SKM-1 (cell line): ENCODE results near the gene RETREG2.

Experiments used
- DNase-seq: peaks from one replicate; lab custom pipeline; 2025; ENCODE audit not compliant: unreplicated experiment; lab: John Stamatoyannopoulos, UW

RETREG2 gene

DNA sequence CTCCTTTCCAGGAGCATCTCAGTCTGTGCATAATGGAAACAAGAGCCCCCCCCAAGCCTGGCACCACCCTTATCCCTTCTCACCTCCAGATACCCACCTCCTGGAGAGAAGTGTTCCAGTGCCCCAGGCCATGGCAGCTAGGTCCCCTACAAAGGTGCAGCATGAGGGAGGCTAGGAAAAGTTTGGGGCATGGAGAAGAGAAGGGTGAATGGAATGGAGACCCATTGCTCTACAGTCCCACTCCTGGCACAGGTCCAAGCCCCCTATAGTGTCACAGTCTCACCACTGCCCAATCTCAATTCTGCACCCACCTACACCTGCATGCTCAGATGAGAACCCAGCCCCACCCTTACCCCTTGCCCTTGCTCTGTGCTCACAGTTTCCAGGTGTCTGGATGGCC, 9.1 kb upstream of the RETREG2 start:
- DNase-seq, result no peak

DNA sequence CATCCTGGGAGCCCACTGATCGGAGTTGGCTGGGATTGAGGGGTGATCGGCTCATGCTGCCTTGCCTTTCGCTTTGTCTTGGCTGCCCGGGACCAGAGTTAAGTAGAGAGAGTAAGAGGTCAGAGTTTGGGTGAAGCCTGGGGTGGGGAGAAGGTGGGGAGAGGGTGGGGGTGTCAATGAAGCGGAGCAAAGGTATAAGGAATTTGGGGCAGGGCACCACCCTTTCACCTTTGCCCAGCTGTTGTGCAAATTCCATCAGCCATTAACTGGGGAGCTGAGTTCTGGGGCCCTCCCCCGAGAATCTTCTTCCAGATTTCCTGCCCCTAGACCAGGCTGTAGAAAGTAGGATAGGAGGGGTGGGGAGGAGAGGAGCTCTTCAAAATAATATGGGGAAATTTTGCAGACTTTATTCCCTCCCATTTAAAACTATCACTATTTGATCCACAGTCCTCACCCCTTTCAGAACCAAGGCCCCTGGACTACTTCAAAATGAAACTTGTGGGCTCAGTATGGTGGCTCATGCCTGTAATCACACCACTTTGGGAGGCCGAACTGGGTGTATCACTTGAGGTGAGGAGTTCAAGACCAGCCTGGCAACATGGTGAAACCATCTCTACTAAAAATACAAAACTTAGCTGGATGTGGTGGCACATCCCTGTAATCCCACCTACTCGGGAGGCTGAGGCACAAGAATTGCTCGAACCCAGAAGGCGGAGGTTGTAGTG, 8.0 kb upstream of the RETREG2 start, which contains the start of gene SLC23A3:
SLC23A3 (minus strand) TSS at position 100 of the 725 bp plus-strand sequence; CDS start at position 55, 45 bp downstream.
- DNase-seq, result no peak

DNA sequence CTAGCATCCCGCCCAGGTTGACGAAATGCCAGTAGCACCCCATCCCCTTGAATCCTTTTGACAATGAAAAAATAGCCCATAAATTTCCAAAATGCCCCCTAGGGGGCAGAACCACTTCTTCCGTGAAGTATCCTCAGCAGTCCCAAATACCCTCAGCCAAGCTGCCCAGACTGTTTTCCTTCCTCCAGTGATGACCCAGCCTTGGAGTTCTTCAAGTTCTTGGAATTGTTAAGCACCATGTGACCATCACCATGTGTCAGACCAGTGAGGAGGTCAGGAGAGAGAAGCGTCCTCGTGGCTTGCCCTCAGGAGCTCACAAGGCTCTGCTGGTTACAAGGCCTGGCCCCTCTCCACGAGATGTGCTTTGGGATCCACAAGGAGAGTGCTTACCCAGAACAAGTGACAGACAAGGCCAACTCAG, 6.8 kb upstream of the RETREG2 start:
- peak; percentile 30 for DNase-seq

DNA sequence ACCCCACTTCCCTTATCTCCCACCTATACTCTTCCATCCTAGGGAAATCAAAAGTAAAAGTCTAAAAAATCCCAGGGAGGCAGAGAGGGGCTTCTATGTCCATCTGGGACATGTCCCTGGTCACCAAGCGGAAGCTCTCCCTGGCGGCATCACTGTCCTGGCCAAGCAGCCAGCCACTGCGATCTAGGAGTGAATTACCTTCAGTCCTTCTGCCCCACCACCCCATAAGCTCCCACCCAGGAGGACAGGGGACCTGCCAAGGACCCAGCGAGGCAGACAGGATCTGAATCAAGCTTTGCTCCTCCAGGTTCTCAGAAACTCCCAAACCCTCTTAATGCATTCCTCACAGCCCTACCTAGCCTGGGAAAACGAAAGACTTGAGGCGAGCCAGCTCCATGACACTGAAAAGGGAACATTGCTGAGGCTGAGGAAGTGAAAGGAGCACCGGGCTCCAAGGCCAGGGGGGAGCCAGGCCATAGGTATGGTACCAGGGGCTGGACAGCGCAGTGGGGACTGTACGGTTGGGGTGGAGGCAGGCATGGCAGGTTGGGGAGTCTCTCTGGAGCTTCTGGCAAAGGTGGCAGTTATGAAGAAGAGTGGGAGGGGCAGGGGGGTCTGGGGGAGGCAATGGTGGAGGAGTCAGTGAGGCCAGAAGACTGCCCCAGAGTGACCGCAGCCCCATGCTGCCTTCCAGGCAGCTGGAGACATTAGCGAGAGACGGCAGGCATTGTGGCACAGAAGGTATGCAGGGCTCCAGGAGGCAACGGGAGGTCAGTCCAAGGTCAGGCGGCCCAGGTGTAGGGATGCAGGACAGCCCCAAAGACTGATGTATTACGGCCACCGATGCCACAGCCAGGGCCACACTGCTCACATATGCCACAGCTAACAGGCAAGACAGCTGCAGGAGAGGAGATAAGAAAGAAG, 5.6 kb upstream of the RETREG2 start:
- DNase-seq, result no peak

DNA sequence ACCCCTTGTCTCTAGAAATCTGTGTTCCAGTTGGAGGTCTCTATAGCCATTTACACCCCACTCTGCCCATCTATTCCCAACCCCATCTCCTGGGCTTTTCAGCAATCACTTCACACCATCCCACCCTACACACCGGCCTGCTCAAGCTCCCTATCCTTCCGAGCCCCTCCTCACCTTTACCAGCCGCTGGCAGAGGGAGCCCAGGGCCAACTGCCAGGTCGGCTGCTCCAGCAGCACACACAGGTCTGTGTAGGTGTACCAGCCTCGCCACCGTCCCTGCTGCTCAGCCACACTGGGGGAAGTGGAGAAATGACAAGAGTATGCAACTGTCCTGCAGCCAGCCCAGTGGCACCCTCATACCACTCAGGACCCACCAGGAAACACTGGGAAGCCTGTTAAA, 4.9 kb upstream of the RETREG2 start:
- DNase-seq, result no peak

DNA sequence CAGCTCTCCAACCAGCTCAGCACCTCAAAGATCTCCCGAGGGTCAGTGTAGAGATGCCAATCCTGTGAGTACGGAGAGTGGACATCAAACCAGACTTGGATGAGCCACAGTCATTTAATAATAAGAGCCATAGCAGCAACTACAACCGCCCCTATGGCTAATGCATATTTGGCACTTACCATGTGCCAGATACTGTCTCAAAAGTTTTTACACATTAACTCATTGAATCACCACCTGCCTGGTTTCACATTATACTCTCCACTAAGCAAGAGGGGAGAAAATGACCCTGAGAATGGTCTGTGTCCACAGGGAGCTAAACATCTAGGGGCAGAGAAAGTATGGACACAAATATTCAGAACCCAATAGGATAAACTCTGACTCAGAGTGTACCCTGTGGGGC, 3.9 kb upstream of the RETREG2 start:
- DNase-seq, result no peak

DNA sequence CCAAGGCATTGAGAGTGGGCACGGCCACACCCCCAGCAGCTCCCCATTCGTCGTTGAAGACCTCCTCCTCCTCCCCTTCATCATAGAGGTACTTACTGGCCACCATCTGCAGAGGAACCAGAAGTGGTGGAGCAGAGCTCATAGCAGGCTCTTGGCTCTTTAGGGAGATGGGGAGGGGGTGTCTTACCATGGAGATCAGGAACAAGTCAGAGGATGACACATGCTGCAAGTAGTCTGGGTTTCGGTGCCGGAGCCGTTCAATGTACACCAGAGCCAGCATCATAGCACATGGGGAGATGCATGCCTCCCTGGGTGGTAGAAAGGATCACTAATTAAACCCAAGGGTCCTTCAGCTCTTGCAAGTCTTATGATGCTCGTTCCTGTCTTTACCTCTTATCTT, 3.3 kb upstream of the RETREG2 start:
- DNase-seq, result no peak

DNA sequence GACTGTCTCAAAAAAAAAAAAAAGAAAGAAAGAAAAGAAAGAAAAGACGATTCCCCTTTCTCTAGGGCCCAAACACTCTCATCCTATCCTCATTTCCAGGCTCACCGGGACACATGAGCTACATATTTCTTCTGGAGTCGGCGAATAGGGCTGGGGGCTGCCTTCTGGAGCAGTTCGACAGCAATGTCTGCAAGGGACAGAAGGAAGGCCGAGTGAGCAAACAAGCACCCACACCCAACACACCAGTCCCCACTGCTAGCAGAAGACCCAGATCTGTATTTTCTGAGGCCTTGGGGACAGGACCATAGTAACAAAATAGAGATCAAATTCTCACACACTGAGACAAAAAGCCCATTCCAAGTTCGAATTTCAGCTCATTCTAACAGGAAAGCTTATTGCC, 2.6 kb upstream of the RETREG2 start:
- no peak for DNase-seq

DNA sequence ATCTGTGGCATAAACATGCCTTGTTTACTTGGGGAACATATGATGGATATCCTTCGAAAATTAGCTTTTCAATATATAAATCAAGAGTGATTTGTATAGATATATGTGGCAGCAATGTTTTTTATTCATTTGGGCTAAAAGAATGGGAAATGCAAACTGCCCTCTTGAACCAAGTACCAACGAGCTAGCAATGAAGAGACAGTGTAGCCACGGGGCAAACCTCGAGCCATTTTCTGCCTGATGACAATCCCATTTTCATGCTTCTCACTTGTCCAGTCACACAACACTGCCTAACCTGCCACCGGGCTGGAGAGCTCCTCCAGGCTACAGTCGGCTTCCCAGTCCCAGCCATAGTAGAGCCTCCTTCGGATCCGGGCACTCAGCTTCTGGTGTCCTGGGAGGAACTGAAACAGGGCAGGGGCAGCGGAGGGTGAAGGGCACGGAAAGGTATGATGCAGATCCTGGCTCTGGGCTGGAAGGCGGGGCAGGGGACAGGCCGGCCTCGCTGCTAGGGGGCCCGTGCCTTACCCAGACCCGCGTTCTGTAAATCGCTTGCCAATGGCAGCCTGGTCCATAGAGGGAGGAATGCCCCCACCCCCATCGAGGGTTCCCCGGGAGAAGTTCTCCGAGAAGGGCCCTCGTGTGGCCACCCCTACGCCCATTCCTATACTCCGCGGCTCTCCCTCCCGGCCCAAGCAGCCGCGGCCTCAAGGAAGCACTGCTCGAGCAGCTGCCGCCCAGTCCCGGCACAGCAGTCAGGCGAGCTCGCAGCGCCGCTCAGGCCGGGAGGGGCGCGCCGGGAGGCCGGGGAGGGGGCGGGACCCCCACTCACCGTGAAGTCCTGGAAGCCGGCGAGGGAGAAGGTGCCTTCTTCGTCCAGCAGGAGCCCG, 1.9 kb upstream of the RETREG2 start:
- no peak for DNase-seq

DNA sequence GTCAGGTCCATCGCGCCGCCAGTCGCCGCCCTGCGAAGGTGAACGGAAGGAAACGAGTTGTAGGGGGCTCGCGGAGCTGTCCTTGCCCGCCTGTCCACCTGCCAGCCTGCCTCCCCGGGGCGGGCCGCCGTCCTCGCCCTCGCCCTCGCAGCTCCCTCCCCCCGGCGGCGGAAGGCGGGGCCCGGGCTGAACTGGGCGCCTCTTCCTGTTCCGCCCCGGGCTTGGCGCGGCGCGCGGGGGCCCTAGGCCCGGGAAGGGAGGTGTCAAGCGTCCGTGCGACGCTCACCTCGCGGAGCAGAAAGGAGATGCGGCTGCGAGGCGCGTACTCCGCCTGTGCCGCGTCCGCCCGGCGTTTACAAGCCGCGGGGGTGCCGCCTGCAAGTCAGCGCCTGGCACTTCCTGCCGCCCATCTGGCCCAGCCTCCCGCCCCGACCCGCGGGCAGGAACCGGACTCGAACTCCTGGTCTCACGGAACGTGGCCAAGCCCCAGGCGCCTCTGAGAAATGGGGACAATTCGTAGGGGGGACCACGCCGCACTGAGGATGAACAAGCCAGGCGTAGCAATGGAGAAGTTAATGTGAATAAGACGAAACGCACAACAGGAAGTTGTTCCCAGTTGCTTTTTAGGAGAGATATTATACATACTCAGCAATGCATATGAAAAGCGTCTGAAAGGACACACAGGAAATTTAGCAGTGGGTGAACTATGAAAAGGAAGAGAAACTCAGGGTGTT, 1.1 kb upstream of the RETREG2 start, which contains the start of gene CNPPD1:
CNPPD1 (minus strand) TSS at position 108 of the 734 bp plus-strand sequence; CDS start at position 11, 97 bp downstream.
- peak; percentile 58 for DNase-seq

DNA sequence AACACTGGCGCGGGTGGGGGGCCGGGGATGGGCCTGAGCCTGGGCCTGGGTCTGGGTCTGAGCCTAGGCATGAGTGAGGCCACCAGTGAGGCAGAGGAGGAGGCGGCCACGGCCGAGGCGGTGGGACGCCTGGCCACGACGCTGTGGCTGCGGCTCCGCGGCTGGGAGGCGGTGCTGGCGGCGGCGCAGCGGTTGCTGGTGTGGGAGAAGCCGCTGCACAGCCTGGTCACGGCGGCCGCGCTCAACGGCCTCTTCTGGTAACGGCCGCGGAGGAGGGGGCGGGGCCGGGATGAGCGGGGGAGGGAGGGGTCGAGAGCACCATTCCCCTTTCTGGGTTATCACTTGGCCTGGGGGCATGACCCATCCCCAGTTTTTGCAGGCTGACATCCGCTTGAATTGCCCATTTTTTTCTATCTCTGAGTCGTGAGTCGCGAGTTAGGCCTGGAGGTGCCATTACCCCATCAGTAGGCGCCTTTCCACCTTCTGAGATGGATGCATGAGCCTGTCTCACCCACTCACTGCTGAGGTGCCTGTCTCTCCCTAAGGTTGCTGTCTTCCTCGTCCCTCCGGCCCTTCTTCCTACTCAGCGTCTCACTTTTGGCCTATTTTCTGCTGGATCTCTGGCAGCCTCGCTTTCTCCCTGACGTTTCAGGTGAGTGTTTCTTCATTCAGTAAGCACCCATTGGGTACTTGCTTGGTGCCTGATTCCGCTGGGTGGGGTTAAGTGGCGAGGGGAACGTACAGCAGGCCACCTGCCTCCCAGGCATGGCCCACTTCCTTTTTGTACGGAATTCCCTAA, 501 bp downstream of the RETREG2 start:
- DNase-seq, result no peak

DNA sequence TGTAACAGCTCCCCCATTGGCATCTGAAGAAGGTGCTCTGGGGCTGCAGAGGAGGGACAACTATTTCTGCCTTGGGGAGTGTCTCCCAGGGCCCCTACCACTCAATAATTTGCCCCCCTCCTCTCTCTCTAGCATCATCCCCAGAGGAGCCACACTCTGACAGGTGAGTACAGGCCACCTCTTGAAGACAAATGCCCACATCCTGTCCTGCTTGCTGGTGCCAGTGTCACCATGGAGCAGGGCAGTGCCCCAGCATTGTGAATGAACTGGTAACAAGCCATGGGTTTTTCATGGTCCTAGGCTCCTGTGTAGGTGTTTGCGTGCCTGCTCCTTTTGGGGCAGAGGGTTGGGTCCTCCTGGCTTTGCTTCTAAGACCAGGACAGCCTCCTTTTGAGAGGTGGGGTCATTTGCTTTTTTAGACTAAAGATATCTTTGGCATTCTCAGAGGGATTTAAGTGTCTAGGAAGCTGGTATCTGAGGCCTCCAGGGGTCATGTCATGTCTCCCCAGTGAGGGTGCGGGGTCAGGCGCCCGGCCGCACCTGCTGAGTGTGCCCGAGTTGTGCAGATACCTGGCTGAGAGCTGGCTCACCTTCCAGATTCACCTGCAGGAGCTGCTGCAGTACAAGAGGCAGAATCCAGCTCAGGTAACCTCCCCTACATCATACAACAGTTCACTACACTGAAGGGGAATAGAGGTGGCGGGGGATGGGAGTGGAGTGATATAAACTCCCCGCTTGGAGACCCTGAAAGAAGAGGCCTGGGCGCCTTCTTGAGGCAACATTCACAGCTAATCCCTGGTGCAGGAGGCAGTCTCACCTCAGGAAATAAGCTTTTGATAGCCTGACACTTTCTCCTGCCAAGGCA, 1.8 kb downstream of the RETREG2 start:
- no peak for DNase-seq

DNA sequence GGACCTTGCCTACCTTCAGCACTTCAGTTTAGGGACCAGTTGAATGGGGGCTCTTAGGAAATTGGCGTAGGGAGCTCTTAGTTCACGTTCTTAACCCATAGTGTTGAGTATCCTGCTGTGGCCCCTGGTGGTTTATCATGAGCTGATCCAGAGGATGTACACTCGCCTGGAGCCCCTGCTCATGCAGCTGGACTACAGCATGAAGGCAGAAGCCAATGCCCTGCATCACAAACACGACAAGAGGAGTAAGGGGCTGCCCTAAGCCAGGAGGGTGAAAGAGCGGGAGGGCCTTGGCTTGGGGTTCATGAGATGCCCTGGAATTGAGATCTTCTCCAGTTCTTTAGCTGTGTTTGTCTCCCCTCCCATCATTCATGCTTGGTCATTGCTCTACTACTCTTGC, 2.9 kb downstream of the RETREG2 start:
- DNase-seq, result no peak

DNA sequence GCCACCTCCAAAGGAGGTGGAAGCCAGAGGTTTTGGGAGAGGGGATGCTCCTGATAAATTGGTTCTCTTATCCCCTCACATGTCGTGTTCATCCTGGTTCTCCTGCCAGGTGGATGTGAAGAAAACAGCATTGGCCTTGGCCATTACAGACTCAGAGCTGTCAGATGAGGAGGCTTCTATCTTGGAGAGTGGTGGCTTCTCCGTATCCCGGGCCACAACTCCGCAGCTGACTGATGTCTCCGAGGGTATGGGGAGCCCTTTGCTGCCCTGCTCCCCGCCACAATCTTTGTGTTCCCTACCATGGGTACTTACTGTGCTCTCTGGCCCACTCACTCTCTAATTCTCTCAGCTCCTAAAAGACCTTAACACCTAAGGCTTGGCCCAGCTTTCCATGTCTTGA, 3.5 kb downstream of the RETREG2 start:
- DNase-seq, result no peak

DNA sequence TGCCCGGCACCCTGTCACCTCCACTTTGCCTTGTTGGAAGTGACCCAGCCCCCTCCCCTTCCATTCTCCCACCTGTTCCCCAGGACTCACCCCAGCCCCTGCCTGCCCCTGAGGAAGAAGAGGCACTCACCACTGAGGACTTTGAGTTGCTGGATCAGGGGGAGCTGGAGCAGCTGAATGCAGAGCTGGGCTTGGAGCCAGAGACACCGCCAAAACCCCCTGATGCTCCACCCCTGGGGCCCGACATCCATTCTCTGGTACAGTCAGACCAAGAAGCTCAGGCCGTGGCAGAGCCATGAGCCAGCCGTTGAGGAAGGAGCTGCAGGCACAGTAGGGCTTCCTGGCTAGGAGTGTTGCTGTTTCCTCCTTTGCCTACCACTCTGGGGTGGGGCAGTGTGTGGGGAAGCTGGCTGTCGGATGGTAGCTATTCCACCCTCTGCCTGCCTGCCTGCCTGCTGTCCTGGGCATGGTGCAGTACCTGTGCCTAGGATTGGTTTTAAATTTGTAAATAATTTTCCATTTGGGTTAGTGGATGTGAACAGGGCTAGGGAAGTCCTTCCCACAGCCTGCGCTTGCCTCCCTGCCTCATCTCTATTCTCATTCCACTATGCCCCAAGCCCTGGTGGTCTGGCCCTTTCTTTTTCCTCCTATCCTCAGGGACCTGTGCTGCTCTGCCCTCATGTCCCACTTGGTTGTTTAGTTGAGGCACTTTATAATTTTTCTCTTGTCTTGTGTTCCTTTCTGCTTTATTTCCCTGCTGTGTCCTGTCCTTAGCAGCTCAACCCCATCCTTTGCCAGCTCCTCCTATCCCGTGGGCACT, 4.5 kb downstream of the RETREG2 start:
- DNase-seq, result no peak

DNA sequence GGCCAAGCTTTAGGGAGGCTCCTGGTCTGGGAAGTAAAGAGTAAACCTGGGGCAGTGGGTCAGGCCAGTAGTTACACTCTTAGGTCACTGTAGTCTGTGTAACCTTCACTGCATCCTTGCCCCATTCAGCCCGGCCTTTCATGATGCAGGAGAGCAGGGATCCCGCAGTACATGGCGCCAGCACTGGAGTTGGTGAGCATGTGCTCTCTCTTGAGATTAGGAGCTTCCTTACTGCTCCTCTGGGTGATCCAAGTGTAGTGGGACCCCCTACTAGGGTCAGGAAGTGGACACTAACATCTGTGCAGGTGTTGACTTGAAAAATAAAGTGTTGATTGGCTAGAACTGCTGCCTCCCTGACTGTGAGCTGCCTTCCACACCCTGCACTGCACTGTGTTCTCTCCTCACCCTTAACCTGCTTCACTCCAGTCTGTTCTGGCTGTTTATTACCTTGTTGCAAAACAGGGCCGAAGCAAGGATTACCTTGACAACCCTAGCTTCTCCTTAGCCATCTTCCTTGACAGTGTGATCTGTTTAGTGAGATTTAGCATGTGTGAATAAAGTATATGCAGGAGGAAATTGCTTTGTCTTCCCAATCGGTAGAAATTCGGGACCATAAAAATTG, 5.2 kb downstream of the RETREG2 start:
- DNase-seq, result no peak

DNA sequence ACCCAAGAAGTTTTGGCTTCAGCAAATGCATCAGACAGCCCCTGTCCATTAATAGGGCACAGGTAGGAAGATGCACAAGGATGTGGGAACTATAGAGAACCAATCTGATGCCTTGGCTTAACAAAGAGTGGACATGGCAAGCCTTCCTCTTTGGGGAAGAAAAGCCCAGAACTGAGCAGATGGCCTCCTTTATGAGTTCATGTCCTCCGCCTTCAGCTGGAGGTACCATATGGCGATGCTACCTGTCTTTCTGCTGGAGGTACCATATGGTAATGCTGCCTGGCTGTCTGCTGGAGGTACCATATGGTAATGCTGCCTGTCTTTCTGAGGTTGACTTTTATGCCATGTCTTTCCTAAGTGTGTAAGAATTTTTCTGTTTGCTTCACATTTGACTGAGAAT, 6.0 kb downstream of the RETREG2 start:
- DNase-seq, result no peak
